ENCODE measurements around the gene LRRIQ1. TPM values are rescaled to one million over a fixed set of nuclear protein-coding genes. Genes with fewer than 3 reads are reported as not detected.

The LRRIQ1 gene
- total RNA-seq, 1 donor from 2014 or later: 3.8 TPM

DNA sequence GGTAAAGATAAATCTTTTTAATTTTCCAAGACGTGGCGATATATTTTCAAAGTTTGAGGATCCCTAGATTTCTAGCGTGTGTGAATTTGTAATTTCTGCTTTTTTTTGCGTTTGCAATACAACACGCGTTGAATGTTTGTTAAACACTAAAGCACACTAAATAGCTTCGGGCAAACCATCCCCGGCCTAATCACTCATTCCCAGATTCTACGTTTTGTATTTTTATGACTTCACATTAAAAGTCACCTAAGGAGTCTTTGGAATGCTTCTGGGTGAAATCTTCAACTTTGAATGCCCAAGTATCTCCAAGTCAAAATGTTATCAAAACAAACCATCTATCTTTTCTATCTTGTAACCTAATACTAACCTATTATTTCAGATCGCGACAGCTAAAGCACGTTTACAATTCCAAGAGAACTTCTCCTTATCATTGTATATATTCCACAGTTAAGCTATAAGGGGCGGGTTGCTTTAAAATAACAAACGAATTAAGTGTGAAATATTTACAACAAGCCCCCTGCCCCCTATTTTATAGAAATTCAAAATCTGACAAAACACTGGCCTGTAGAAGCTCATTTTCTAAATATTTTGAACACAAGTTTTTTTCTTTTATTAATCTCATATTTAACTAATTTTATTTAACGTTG, 245.0 kb downstream of the LRRIQ1 start:
- DNase-seq (ENCODE audit: low read depth, low spot score): no peak
- TF ChIP-seq, protein P1, sequence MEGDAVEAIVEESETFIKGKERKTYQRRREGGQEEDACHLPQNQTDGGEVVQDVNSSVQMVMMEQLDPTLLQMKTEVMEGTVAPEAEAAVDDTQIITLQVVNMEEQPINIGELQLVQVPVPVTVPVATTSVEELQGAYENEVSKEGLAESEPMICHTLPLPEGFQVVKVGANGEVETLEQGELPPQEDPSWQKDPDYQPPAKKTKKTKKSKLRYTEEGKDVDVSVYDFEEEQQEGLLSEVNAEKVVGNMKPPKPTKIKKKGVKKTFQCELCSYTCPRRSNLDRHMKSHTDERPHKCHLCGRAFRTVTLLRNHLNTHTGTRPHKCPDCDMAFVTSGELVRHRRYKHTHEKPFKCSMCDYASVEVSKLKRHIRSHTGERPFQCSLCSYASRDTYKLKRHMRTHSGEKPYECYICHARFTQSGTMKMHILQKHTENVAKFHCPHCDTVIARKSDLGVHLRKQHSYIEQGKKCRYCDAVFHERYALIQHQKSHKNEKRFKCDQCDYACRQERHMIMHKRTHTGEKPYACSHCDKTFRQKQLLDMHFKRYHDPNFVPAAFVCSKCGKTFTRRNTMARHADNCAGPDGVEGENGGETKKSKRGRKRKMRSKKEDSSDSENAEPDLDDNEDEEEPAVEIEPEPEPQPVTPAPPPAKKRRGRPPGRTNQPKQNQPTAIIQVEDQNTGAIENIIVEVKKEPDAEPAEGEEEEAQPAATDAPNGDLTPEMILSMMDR (conservative IDR thresholded peaks at IDR 0.05): no peak
- H3K4me1 Mint-ChIP-seq: peaks cover 32% of the 10 kb centered on the region
- peak overlapping the region; percentile 99 for H3K4me3 Mint-ChIP-seq
- H3K36me3 Mint-ChIP-seq (ENCODE audit: low read depth): no peaks in the 10 kb centered on the region
- H3K27me3 Mint-ChIP-seq (ENCODE audit: low read depth): peaks cover 90% of the 10 kb centered on the region
- no peaks in the 10 kb centered on the region for H3K9me3 Mint-ChIP-seq
- H3K27ac Mint-ChIP-seq (ENCODE audit: unreplicated experiment): peak overlapping the region; percentile 98

DNA sequence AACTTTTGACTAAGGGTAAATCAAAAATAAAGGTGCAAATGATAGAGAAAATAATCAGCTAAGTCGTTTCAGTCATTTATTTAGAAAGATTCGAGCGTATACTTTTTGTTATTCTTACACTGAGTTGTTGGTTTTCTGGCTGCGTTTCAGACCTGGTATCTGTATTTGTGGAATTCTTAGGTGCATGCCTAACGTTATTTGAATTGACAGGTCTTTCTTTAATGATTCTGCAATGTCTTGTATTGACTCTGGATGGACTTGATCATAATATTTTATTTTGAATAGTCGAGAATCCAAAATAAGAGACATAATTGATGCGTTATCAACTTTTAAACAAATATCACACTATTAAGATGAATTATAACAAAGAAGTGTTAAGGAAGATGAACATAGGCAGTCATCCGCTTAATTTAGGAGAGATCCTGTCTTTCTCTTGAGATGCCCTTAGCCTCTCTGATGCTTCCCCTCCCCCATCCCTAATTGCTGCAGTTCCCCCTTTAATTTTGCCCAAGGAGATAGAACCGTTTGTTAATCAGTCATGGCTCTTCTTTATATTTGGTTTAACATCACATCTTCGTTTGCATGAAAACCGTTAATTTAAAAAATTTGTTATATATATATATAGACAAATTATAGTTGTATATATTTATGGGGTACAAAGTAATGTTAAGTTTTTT, 245.6 kb downstream of the LRRIQ1 start:
- DNase-seq (ENCODE audit: low read depth, low spot score): no peak
- Mint-ChIP-seq H3K9me3 (no peaks in the 10 kb centered on the region), H3K27me3 (ENCODE audit: low read depth) (peaks cover 87% of the 10 kb centered on the region), H3K27ac (ENCODE audit: unreplicated experiment) (peak overlapping the region; percentile 1), H3K36me3 (ENCODE audit: low read depth) (no peaks in the 10 kb centered on the region), H3K4me3 (peak overlapping the region; percentile 99), H3K4me1 (peaks cover 32% of the 10 kb centered on the region)
- TF ChIP-seq, protein P1 (conservative IDR thresholded peaks at IDR 0.05): no peak

DNA sequence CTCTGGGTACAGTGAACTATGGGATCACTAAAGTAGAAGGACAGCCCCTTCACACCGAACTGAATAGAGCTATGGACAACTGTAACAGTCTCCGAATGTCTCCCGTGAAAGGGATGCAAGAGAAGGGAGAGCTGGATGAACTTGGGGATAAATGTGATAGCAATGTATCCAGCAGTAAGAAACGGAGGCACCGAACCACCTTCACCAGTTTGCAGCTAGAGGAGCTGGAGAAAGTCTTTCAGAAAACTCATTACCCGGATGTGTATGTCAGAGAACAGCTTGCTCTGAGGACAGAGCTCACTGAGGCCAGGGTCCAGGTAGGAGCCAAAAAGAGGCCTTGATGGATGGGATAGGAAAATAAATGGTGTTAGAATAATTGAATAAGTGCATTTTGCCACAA, 247.4 kb downstream of the LRRIQ1 start:
- TF ChIP-seq, protein P1 (conservative IDR thresholded peaks at IDR 0.05): no peak
- peaks cover 72% of the 10 kb centered on the region for H3K27me3 Mint-ChIP-seq (ENCODE audit: low read depth)
- H3K4me1 Mint-ChIP-seq: peaks cover 32% of the 10 kb centered on the region
- no peaks in the 10 kb centered on the region for H3K9me3 Mint-ChIP-seq
- no peak overlapping the region for H3K4me3 Mint-ChIP-seq
- no peak overlapping the region for H3K27ac Mint-ChIP-seq (ENCODE audit: unreplicated experiment)
- DNase-seq (ENCODE audit: low read depth, low spot score): no peak
- no peaks in the 10 kb centered on the region for H3K36me3 Mint-ChIP-seq (ENCODE audit: low read depth)

Other genes starting within 250 kb of the LRRIQ1 start
- gene SLC6A15, start 123.6 kb upstream of the LRRIQ1 start, total RNA-seq: 2.8 and 3.2 TPM in 2 replicates
- gene TSPAN19, start 74 bp upstream of the LRRIQ1 start, total RNA-seq: 0.36 and 0.84 TPM in 2 replicates
- gene ALX1, start 243.9 kb downstream of the LRRIQ1 start, total RNA-seq: 4.1 and 4.7 TPM in 2 replicates